EH (cell line): ENCODE data around the gene NDUFB11.

Experiments used
- DNase-seq: peaks from one replicate; pipeline ENCODE4 v3.0.0-alpha.2; 2015; ENCODE audit warnings: low read depth

Gene NDUFB11

DNA sequence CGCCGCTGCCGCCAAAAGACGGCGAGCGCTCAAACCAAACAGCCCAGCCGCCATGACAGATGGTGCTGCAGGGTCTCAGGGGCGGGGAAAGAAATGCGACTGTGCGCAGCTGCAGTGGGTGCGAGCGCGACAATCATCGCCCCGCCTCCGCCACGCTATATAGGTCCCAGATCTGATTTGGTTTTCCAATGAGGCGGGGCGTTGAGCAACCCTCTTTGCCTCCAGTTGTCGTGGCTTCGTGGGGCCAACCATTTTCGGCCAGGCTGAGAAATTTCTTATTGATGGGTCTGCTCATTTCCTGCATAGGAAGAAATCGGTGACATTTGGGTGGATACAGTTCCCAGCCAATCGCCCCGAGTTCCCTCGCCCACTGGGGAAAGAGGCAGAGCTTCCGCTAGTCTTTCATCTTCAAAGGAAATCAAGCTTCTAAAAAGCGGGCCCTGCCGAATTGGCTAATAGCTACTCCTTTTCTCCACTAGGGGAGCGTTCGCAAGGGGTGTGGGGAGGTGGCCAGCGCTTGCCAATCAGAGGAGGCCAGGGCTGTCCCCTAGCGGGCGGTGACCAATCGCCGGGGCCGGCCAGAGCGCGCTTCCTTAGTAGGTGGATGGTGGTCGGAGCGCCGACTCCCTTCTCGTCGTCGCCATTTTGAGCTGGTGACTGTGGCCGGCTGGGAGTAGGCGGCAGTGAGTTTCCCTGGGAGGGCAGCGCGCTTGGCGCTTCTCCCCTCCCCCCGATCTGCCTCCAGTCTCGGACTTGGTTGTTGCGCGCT is at the start of gene NDUFB11, which contains the start of gene RBM10:
Gene NDUFB11, minus strand, starts transcription at position 77 of the 769 bp plus-strand sequence. Its CDS starts 23 bp downstream, at position 54.
Gene RBM10, plus strand, starts transcription at position 596 of the 769 bp plus-strand sequence. CDS start 2,261 bp downstream, outside the sequence.
- peak; percentile 95 for DNase-seq

DNA sequence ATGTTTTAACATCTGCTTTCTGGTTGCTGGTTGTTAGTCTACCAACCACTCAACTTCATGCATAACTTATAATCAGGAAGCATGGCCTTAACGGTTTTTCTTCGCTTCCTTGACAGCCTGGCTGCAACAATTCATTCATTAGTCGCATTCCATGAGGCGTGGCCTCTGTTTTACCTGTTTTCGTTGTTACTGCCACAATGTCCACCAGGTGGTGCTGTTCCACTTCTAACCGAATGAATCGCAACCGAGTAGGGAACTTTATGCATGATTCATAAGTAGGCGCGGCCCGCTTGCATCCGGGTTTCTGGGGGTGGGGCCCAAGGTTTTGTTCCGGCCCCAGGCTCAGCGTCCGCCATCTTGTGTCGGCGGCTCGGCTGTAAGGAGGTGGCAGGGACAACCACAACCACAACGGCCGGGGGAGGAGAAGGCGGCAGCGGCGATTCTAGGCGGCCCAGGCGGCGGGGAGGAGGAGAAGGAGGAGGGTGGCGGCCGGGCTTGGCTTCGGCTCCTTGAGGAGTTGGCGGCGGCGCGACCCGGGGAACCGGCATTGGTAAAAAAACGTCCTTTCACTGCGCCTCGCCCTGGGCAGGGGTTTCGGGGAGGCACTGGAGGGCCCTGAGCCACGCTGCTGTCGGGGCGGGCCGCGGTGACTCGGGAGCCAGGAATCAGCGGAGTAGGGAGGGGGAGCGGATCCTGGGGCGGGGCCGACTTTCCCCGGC is 49.1 kb upstream of the NDUFB11 start, which contains the start of gene UBA1:
Gene UBA1, plus strand, starts transcription at position 355 of the 719 bp plus-strand sequence. CDS start 4,974 bp downstream, outside the sequence.
- peak; percentile 92 for DNase-seq

DNA sequence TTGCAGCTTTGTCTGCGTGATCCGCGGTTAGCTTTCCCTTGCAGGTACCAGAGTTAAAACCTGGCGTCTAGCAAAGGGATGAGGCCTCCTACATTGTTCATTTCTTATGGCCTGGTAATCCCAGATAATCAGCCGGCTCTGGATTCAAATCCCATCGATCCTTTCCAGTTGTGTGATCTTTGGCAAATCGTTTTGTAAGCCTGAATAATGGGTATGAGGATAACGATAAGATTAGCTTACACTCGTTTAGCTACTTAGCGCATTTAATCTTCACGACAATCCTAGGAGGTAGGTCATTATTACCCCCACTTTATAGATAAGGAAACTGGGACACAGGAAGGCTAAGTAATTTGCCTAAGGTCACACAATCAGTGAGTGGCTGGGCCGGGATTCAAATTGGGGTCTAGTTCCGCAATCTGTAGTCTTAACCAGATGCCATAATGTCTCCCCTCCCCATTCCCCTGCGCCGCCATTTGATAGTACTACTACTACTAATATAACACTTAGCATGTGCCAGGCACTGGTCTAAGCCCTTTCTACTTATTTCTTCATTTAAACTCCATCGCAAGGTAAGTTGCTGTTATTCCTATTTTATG is 47.4 kb upstream of the NDUFB11 start:
- no peak for DNase-seq

DNA sequence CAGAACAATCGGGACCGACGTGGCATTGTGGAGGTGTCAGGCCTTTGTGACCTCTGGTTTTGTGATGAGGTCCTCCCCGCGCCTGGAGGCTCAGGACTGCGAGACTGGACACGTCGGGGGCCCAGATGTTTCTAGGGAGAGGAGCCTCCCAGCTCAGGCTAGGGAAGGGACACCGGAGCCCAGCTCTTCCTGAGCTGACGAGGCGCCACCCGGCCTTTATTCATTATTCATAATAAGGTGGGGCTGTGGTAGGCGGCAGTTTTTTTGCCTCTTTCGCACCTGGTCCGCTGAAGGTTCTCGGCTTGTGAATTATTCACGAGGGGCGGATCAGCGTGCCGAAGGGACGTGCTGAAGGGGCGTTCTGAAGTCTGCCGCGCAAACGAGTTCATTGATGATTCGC is 46.8 kb upstream of the NDUFB11 start:
- DNase-seq, result peak; percentile 26

DNA sequence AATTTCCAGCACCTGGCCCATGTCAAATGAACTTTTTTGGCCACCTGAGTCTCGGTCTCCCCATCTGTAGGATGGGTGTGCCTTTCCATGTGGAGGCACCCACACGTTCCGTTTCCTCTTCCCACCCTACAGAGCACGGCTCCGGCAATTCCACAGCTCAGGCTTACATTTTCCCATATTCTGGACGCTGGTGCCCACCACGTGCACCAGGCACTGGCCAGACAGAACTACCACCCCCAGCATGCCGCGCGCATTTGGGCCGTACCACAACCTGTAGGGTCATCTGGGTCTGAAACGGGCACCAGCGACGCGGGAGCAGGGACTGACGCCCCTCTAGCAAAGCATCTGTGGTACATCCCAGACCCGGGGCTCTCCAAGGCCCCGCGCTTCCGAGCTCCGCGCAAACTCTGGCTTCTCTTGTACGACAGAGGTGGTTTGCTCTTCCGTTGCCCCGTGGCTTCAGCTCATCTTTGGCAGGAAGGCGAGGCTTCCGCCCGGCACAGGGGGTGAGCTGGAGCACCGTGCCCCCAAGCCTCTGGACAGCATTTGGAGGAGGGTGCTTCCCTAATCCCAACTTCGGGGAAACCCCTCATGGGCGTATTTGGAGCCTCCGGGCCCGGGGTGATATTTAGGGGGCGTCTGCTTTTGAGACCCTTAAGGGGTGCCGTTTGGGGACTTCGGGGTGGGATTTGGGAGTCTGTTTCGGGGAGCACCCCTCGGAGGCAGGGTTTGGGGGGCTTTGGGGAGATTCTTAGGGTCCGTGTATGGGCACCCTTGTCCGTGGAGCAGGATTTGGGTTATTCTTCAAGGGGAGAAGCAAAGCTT is 46.2 kb upstream of the NDUFB11 start:
- peak; percentile 92 for DNase-seq

DNA sequence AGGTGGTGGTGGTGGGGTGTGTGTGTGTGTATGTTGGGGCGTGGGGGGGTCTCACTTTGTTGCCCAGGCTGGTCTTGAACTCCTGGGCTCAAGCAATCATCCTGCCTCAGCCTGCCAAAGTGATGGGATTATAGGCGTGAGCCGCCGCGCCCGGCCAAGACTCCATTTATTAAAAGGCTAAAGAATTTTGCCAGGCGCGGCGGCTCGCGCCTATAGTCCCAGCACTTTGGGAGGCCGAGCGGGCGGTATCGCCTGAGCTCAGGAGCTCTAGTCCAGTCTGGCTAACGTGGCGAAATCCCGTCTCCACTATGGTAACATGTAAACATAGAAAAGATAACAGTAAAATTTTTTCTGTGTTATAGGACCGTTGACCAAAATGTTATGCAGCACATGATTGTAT is 45.4 kb upstream of the NDUFB11 start:
- no peak for DNase-seq

DNA sequence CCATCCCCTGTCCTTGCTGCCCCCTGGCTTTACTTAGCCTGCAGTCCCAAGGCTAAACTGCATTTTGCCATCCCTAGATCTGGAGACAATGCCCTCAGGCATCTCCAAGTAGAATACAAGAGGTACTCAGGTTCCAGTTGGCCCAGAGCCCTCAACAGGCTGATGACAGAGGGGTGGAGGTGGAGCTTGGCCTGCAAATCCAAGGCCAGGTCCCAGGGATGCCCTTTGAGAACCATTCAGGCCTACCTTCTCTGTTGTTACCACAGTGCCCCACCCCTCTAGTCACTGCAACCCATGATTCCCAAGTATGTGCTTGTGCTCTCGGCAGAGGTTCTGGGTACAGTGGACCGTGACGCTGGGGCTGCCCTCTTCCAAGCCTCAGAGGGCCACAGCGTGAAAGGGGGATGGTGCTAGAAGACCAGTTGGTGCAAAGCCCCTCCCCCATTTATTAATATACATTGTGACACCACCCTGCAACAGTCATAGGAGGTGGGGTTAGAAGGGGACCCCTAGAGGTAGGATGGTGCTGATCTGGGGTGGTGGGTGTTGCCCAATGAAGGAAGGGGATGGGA is 42.7 kb upstream of the NDUFB11 start:
- DNase-seq, result no peak

DNA sequence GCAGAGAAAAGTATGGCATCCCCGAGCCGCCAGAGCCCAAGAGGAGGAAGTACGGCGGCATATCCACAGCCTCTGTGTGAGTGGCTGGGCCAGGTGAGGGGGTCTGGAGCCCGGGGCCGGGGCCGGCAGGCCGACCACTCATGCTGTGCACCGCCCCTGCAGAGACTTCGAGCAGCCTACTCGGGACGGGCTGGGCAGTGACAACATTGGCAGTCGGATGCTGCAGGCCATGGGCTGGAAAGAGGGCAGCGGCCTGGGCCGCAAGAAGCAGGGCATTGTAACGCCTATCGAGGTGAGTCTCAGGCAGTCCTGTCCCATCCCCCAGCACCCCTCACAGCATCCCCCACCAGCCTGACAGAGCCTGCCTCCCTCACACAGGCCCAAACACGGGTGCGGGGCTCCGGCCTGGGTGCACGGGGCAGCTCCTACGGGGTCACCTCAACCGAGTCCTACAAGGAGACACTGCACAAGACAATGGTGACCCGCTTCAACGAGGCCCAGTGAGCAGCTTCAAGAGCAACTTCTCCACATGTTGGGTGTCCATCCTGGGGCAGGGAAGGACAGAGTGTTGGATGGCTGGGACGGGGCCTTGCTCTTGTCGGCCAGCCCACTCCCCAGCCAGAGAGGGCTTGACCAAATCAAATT is 41.7 kb upstream of the NDUFB11 start:
- DNase-seq, result no peak

DNA sequence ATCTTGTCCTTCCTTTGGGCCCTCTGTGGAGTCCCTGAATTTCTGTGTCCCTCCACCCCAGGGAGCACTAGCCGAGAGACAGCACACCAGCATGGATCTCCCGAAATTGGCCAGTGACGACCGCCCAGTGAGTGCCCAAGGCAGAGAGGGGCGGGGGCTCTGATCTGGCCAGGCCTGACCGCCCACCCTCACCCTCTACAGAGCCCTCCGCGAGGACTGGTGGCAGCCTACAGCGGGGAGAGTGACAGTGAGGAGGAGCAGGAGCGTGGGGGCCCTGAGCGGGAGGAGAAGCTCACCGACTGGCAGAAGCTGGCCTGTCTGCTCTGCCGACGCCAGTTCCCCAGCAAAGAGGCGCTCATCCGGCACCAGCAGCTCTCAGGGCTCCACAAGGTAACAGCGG is 40.7 kb upstream of the NDUFB11 start:
- no peak for DNase-seq

DNA sequence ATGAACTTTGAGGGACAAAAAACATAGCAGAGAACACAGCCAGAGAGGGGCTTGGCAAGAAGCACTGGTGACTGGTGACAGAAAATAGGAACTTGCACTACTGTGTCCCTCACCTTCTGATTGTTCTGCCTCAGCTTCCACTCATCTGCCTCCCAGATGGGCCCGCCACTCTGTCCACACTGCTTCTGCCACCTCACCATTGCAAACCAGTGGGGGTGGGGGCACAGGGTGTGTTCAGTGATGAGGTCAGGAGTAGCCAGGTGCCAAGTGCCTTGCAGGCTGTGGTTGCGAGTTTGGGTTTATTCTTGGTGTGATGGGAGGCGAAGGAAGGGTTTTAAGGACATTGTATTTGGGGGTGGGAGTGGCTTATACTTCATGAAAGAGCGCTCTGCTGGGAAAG is 40.0 kb upstream of the NDUFB11 start:
- no peak for DNase-seq

DNA sequence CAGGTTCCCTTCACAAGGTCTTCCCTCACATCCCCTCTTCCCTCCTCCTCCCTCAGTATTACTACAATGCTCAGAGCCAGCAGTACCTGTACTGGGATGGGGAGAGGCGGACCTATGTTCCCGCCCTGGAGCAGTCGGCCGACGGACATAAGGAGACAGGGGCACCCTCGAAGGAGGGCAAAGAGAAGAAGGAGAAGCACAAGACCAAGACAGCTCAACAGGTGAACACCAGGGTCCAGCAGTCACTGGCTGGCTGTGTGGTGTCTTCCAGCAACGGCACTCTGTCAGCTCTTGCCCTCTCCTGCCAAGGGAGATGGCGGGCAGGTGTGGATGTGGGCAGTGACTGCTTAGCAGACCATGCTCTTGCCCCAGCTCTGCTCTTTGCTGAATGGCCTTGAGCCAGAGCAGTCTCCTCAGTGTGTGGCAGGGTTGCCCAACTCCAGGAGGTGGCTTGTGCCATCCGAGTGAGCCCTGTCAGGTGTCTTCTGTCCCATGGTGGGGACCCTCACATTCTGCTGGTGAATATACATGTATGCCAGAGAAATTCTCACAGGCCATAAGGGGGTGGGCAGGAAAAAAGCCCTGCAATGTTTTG is 37.7 kb upstream of the NDUFB11 start:
- no peak for DNase-seq

DNA sequence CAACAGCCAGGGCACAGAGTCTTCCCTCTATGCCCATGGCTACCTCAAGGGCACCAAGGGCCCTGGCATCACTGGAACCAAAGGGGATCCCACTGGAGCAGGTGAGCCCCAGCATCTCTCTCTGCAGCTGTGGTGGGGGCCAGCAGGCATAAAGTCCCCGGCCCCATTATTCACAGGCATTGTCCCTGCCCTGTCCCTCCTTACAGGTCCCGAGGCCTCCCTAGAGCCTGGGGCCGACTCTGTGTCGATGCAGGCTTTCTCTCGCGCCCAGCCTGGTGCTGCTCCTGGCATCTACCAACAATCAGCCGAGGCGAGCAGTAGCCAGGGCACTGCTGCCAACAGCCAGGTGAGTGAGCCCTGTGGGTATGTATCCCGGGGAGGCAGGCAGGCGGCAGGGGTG is 36.8 kb upstream of the NDUFB11 start:
- DNase-seq, result no peak

DNA sequence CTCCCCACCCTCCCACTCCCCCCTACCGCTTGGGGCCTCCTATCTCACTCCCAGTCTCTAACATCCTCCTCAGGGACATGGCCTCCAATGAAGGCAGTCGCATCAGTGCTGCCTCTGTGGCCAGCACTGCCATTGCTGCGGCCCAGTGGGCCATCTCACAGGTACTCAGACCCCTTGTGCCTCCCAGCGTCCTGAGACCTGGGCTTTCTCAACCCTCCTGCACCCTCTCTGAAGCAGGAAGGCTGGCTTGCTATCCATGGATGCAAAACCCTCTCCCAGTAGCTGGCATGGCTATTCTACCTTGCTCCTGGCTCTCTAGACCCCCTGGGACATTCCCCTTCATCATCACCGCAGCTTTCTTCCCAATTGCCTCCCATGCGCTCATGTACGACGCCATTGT is 35.8 kb upstream of the NDUFB11 start:
- DNase-seq, result no peak

DNA sequence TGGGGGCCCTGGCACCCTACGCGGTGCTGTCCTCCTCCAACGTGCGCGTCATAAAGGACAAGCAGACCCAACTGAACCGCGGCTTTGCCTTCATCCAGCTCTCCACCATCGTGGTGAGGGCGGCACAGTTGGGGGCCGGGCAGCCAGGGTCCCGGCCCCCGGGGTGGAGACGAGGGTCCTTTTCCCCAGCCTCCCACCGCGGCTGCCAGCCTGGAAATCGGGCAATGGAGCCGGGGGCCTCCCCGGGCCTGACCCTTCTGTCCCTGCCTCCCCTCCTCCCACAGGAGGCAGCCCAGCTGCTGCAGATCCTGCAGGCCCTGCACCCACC is 35.4 kb upstream of the NDUFB11 start:
- DNase-seq, result no peak

DNA sequence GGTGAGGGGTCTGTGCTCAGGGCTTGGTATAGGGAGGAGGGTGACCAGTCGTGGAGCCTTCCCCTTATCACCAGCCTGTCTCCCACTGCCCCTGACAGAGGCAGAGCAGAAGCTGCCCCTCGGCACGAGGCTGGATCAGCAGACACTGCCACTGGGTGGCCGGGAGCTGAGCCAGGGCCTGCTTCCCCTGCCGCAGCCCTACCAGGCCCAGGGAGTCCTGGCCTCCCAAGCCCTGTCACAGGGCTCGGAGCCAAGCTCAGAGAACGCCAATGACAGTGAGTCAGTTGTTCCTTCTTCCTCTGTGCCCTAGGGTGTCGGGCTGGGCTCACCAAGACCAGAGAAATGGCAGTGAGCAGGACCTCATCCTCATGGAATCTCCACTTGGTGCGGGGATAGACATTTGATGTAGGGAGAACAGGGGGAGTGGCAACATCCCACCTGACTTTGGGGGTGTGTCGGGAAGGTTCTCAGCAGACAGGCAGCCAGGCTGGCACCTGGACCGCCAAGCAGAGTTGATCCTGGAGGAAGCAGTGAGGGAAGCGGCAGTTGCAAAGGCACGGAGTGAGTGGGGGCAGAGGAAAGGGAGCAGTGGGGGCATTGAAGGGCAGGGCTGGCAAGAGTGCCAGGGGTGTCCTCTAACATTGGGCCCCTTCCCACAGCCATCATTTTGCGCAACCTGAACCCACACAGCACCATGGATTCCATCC is 34.9 kb upstream of the NDUFB11 start:
- peak; percentile 83 for DNase-seq

DNA sequence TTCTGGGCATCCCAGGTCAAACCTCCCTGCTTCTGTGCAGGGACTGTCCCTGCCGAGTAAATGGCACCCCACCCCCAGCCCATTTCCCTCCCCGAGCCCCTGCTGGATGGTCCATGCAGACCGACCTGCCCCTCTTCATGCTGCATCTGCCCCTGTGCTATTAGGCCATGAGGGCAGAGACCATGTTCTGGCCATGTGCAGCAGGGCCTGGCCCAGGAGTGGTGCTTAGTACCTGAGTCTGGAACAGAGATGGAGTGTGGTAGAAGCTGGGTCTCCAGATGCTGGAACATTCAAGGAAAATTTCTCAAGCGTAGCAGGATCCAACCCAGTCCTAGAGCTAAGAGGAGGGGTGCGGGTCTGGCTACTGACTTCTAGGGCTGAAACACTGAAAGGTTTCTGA is 33.8 kb upstream of the NDUFB11 start:
- no peak for DNase-seq

DNA sequence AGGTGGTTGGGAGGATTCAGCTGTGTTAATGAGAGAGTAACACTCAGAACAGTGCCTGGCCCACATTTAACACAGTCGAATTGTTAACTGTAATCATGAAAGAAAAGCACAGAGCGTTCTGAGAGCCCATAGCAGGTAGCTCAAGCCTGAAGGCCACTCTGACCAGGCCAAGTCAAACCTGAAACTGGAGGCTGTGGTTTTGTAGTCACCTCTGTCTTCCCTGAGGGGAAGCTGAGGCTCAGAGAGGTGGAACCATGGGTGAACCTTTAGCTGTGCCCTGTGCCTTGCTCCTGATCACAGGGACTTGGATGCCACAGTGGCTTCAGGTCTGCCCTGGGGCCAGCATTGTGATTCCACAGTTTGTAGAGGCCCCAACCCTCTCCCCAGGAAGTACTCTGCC is 32.6 kb upstream of the NDUFB11 start:
- no peak for DNase-seq

DNA sequence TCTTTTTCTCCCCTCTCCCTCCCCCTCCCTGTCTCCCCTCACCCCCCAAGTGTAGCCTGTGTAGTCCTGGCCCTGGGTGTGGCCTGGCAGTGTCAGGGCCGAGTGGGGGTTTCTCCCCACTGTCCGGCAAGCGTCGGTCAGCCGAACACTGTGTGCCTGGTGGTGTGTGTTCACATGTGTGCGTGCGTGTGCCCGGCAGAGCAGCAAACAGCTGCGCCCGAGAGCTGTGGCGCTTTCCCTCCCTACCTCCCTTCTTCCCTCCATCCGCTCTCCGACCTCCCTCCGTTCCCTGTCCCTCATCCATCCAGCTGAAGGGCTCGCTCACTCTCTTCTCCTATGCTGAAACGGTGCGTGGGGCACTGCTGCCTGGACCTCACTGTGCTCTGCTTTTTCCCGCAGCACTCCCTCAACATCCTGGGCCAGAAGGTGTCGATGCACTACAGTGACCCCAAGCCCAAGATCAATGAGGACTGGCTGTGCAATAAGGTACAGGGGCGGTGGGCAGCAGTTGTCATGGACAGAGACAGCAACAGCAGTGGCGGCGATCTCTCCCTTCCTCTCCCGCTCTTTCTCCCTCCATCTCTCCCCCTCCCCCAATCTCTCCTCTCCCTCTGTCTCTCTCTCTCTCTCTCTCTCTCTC is 31.7 kb upstream of the NDUFB11 start:
- DNase-seq, result no peak

DNA sequence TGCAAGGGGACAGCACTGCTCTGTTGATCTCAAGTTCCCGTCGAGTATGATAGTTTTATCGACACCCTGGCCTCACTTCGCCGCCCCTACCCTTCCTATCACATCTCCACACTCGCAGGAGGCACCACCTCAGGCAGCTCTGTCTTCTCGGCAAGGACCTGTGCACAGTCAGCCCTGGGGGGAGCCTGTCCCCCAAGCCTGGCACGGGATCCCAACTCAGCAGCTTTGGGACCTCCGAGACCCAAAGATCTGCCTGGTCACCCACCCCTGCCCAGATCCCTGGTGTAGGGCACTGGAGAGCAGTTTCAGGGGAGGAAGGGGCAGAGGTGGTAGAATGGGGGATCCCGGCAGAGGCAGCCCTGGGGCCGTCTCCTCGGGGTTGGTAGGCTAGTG is 31.1 kb upstream of the NDUFB11 start:
- DNase-seq, result no peak
